HEK293T (cell line): ENCODE data around the gene LRRFIP1.

Experiments
- CTCF ChIA-PET: fragments of 350-600 bp; formaldehyde crosslinking; extraction: SDS; loops from one replicate; lab custom pipeline; 2021; ENCODE audit warnings: antibody characterized with exemption, inconsistent platforms; lab: Yijun Ruan, JAX
- POLR2A ChIA-PET: fragments of 350-600 bp; formaldehyde crosslinking; extraction: SDS; loops from one replicate; lab custom pipeline; 2020; ENCODE audit warnings: antibody characterized with exemption, inconsistent platforms; lab: Yijun Ruan, JAX
- DNase-seq: peaks from one replicate; pipeline ENCODE4 v3.0.0; 2012; ENCODE audit warnings: mixed read lengths; ENCODE audit errors: extremely low spot score
- ARNT ChIP-seq: fragments of 450-650 bp; IDR thresholded peaks from 2 replicates; pipeline ENCODE4 v1.6.1; 2017; ENCODE audit warnings: mild to moderate bottlenecking
- BHLHE40 ChIP-seq: fragments of 450-650 bp; IDR thresholded peaks from 2 replicates; pipeline ENCODE4 v1.6.1; 2016; ENCODE audit warnings: mild to moderate bottlenecking, moderate library complexity, borderline replicate concordance
- CTBP1 ChIP-seq: fragments of 450-650 bp; IDR thresholded peaks from 2 replicates; pipeline ENCODE4 v1.6.1; 2016; ENCODE audit warnings: borderline replicate concordance
- ELF4 ChIP-seq: fragments of 450-650 bp; IDR thresholded peaks from 2 replicates; pipeline ENCODE4 v1.6.1; 2017; ENCODE audit warnings: antibody characterized with exemption
- FOXA1 ChIP-seq: fragments of 450-650 bp; IDR thresholded peaks from 2 replicates; pipeline ENCODE4 v1.6.1; 2016; ENCODE audit warnings: mild to moderate bottlenecking
- FOXK2 ChIP-seq: fragments of 450-650 bp; IDR thresholded peaks from 2 replicates; pipeline ENCODE4 v1.6.1; 2016; ENCODE audit warnings: mild to moderate bottlenecking
- FOXM1 ChIP-seq: fragments of 450-650 bp; IDR thresholded peaks from 2 replicates; pipeline ENCODE4 v1.6.1; 2017; ENCODE audit warnings: mild to moderate bottlenecking, borderline replicate concordance
- HDGF ChIP-seq: fragments of 450-650 bp; IDR thresholded peaks from 2 replicates; pipeline ENCODE4 v1.6.1; 2017; ENCODE audit warnings: antibody characterized with exemption, borderline replicate concordance
- L3MBTL2 ChIP-seq: fragments of 450-650 bp; conservative IDR thresholded peaks from 2 replicates; pipeline ENCODE4 v1.6.1; 2016; ENCODE audit warnings: mild to moderate bottlenecking
- LEF1 ChIP-seq: fragments of 450-650 bp; IDR thresholded peaks from 2 replicates; pipeline ENCODE4 v1.6.1; 2017; ENCODE audit warnings: mild to moderate bottlenecking, borderline replicate concordance
- NFRKB ChIP-seq: fragments of 450-650 bp; IDR thresholded peaks from 2 replicates; pipeline ENCODE4 v1.6.1; 2016; ENCODE audit warnings: mild to moderate bottlenecking, moderate library complexity
- SP1 ChIP-seq: fragments of 450-650 bp; IDR thresholded peaks from 2 replicates; pipeline ENCODE4 v1.6.1; 2017
- SUZ12 ChIP-seq: fragments of 450-650 bp; IDR thresholded peaks from 2 replicates; pipeline ENCODE4 v1.6.1; 2016; ENCODE audit warnings: mild to moderate bottlenecking
- TARDBP ChIP-seq: fragments of 450-650 bp; IDR thresholded peaks from 2 replicates; pipeline ENCODE4 v1.6.1; 2016
- ZNF384 ChIP-seq: fragments of 450-650 bp; IDR thresholded peaks from 2 replicates; pipeline ENCODE4 v1.6.1; 2016
- TF ChIP-seq, protein P1 (sequence below): fragments of 450-650 bp; IDR thresholded peaks from 2 replicates; pipeline ENCODE4 v1.6.1; 2016

Gene LRRFIP1

DNA sequence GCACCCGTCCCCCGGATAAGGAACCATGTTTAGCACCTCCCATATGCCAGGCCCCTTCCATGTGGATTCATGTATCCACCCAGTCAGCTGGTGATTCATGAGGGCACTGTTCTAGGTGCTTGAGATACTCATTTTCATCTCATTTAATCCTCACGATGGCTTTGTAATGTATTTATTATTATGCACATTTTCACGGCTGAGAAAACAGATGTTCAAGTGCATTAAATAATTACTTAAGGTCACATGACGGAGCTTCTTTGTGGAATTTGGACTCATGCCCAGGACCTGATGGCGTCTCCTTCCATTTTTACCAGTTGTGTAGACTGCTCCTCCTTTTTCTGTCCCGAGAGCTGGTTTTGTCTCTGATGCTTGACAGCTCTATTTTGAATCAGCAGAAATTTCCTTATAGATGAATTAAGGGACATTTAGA lies 99.0 kb downstream of the LRRFIP1 start:
- no peak for DNase-seq
- POLR2A ChIA-PET: interaction anchor here (1.3 kb wide), 1 partner anchor 34 kb away, joined by 5 read pairs; no protein-coding TSS in a partner anchor
- CTCF ChIA-PET: interaction anchor here (0.7 kb wide), 1 partner anchor 155 kb away, joined by 3 read pairs; no protein-coding TSS in a partner anchor
- TF ChIP-seq SP1: no peak
- TF ChIP-seq, protein P1, sequence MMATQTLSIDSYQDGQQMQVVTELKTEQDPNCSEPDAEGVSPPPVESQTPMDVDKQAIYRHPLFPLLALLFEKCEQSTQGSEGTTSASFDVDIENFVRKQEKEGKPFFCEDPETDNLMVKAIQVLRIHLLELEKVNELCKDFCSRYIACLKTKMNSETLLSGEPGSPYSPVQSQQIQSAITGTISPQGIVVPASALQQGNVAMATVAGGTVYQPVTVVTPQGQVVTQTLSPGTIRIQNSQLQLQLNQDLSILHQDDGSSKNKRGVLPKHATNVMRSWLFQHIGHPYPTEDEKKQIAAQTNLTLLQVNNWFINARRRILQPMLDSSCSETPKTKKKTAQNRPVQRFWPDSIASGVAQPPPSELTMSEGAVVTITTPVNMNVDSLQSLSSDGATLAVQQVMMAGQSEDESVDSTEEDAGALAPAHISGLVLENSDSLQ: 0 out of 2 replicates have a peak, but pooled peaks have one; percentile 17
- TF ChIP-seq L3MBTL2: no peak

DNA sequence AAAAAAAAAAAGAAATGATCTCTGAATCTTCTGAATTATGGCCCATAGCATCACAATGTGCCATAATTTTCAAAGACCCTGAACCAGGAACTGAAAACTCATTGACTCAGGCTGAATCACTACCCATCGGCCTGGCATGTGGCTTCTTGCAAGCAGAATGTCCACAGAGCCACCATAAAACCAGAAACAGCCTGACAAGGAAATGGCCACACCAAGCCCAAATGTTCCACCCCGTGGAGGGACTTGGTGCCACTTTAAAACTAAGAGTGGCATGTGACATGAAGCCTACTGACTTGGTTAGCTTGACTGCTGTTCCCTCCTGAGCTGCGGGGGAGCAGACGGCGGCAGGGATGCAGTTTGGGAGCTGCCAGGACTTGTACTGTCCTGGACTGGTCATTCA lies 100.0 kb downstream of the LRRFIP1 start:
- DNase-seq: no peak
- no peak for TF ChIP-seq TARDBP
- no peak for TF ChIP-seq LEF1
- TF ChIP-seq HDGF: no peak
- TF ChIP-seq ZNF384: no peak
- POLR2A ChIA-PET: no interaction called here
- CTCF ChIA-PET: no interaction called here

DNA sequence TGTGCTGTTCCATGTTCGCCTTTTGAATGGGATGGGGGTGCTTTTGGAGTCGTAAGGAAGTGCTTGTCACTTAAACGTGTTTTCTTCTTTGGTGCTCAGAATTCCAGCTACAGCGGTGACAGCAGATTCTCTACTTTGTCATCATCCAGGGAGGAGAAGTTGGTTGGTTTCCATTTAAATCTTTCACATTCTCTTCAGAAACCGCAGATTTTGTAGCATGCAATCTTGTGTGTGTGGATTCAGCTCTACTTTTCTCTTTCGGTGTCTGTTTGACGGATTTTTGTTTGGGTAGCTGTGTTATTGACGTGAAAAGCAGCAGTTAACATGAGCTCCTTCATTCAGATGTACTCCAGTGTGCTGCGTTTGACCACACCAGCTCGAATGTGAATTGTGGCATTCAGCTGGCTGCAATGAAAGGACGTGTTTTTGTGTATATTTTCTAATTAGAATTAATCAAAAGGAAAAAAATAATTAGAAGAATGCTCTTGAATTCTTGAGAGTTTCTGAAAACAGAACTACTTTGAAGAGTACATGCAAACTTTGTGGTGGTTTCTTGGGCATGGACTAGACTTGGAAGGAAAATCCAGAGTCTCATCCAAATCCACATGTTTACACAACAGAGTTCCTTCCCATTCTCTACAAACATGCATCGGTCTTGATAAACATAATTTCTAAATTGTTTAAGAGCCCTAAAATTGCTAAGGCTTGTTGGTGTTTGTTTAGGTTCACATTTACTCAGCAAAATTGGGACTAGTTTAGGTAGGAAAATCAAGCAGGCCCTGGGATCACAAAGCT lies 102.5 kb downstream of the LRRFIP1 start:
- ChIA-PET CTCF (interaction anchor here (0.9 to 1.9 kb wide), 2 partner anchors 17 to 148 kb away, joined by 3 to 5 read pairs; no protein-coding TSS in a partner anchor), POLR2A (no interaction called here)
- no peak for TF ChIP-seq SUZ12
- DNase-seq: no peak

DNA sequence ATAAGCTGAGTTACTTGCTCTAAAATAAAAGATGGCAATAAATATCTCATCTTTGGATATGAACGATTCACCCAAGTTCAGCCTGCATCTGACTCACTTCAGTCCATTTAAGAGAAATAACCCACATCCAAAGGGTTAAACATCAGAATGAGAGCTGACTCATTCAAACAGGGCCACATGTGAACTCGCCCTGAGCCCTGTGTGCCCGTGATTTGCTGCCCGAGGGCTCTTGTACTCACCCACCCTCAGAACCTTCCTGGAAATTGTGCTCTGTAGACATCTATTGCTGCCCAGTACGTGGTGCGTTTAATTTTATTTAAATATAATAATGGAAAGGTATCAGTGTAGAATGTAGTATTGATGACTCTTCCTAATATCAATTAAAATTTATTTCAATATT lies 104.3 kb downstream of the LRRFIP1 start:
- ChIA-PET CTCF (interaction anchor here (0.7 to 1.9 kb wide), 2 partner anchors 19 to 89 kb away, joined by 3 to 5 read pairs; no protein-coding TSS in a partner anchor), POLR2A (no interaction called here)
- DNase-seq: no peak

DNA sequence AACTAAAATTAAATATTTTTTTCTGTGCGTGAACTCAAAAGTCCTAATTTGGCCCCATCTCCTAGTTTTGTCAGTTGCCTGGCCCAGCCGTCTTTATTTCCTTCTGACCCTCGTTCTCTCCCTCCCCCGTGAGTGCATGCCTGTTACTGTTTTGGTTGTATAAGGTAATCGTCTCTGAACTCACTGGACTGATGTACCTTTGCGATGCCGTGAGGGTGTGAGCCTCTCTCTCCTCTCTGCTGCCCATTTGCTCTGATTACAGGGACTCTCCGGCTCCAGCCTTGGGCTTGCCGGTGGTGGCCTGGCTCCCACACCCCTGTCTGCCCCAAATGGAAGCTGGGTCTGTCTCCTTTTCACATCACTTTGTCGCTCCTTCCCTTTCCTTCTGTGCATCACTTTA lies 104.7 kb downstream of the LRRFIP1 start:
- POLR2A ChIA-PET: interaction anchor here (0.7 kb wide), 1 partner anchor 38 kb away, joined by 3 read pairs; no protein-coding TSS in a partner anchor
- no peak for DNase-seq
- TF ChIP-seq BHLHE40 (no peak), HDGF (no peak), ARNT (no peak), FOXM1 (no peak), L3MBTL2 (no peak), LEF1 (no peak), TARDBP (no peak), FOXK2 (no peak), ZNF384 (no peak)
- TF ChIP-seq, protein P1: no peak
- CTCF ChIA-PET: interaction anchor here (0.7 to 1.9 kb wide), 2 partner anchors 19 to 89 kb away, joined by 3 to 5 read pairs; no protein-coding TSS in a partner anchor

More for the DNA sequence above, 104.3 kb downstream of the LRRFIP1 start:
- TF ChIP-seq, protein P1: no peak
- TF ChIP-seq L3MBTL2 (no peak), LEF1 (no peak), SP1 (no peak), FOXA1 (no peak), FOXM1 (no peak), BHLHE40 (no peak), CTBP1 (no peak), HDGF (no peak)

DNA sequence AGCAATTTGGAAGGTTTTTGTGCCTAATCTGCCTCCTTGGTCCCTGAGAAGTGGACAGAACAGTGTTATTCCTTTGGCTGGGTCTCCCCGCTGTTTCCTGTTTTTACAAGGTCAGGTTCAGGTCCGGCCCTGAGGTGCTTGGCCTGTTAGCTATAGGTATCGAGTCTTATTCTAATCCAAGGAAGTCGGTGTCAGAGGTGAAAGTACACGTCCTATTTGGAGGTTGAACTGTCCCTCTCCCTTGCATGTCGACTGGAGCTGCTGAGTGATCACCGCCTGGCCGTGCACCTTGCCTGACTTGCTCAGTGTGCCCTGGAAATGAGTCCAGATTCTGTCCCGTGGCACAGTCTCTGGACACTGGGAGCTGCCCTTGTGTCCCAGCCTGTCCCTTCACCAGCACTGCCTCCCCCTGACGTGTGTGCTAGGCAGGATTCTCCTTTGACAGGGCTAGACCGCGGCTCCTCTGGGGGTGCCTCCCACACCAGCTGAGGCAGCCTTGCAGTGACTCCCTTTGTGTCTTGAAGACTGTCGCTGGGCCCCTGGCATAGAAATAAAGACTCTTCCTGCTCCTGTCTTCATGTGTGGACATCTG lies 105.5 kb downstream of the LRRFIP1 start:
- no peak for DNase-seq
- ChIA-PET CTCF (interaction anchor here (0.5 kb wide), 1 partner anchor 9 kb away, joined by 9 read pairs; no protein-coding TSS in a partner anchor), POLR2A (interaction anchor here (0.7 to 1.1 kb wide), 2 partner anchors 32 to 39 kb away, joined by 3 read pairs; no protein-coding TSS in a partner anchor)
- no peak for TF ChIP-seq HDGF
- TF ChIP-seq ARNT: no peak
- no peak for TF ChIP-seq ELF4
- no peak for TF ChIP-seq SUZ12
- TF ChIP-seq, protein P1: no peak
- no peak for TF ChIP-seq ZNF384
- no peak for TF ChIP-seq FOXA1
- no peak for TF ChIP-seq NFRKB
- no peak for TF ChIP-seq BHLHE40
- TF ChIP-seq FOXK2: no peak
- no peak for TF ChIP-seq L3MBTL2
- no peak for TF ChIP-seq LEF1
- no peak for TF ChIP-seq SP1
- TF ChIP-seq TARDBP: no peak
- TF ChIP-seq CTBP1: no peak
- TF ChIP-seq FOXM1: no peak
